ENCODE data around the gene POSTN.
"Not testable (repeated sequence)": the region's sequence is repeated elsewhere in the genome, so short reads cannot be mapped to it uniquely, and the experiment has no call there.

The POSTN gene

DNA sequence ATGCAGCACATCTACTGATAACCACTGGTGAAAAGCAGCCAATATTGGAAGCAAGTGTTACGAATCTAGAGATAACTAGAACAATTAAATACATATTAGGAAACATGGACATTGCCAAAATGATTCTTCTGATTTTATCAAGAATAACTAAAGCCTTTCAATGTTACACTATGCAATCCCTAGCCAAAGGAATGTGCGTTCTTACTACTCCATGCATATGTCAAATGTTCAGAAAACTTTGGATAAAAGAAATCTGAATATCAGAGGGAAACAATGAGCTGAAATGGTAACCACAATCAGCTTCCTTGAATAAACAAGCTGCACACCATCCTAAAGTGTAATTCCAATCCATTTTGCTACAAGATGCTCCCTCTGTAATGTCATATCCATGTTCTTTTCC is 951 bp upstream of the POSTN start:
- FAIRE-seq (no peak), DNase-seq (ENCODE audit: insufficient read length, low spot score) (no peak)

DNA sequence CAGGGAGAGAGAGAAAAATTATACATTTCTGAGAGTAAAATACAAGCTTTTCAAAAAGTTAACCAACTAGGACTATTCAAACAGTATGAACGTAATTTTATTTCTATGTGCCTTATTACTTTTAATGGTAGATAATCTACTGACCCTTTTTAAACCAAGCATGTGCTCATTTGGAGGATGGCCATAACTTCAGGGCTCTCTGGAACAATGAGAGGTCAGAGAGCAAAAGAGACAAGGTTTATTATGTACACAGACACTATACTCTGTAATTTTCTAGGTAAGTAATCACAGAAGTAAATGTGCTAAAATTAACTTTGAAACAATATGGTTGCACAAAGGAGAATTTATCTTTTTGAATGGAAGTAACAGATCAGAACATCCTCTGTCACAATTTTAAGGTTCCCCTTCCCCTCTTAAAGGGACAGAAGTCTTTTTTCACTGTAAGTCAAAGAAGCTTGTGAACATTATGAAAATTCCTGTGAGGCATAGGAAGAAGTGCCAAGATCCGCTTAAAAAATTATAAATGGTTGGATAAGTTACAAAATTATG is 1.0 kb downstream of the POSTN start:
- FAIRE-seq (no peak), DNase-seq (ENCODE audit: insufficient read length, low spot score) (no peak)

DNA sequence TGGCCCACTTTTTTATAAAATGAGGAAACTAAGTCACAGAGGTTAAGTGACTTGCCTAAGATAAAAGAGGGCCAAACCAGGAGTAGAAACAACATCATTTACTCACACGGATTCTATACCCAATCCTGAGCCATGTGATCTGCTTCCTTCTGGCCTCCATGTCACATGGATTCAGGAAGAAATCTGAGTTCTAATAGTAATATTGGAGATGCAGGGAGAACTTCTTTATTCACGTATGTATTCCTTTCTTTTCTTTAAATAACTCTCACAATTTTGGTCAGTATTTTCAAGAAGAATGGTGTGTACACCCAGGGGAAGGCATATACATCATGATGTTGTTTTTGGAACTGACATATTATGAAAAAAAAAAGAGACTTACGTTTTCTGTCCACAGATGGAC is 1.8 kb downstream of the POSTN start:
- DNase-seq (ENCODE audit: insufficient read length, low spot score) (no peak), FAIRE-seq (no peak)

DNA sequence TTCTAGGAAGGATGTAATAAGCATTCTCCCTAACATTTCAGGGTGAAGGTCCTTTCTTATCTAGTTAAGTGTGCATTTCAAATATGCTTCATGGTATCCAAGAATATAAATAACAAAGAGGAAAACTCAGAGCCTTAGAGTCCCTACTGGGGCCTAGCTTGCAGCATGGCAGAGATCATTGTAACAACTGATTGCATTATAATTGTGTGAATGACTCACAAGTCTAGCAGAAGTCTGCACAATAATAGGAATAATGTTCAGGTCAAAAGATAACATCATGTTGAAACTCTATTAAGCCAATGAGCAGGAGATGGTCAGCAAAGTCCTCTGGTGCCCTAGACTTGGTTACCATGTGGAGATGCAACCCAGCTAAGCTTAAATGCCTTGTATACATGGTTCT is 3.4 kb downstream of the POSTN start:
- DNase-seq (ENCODE audit: insufficient read length, low spot score) (no peak), FAIRE-seq (no peak)

DNA sequence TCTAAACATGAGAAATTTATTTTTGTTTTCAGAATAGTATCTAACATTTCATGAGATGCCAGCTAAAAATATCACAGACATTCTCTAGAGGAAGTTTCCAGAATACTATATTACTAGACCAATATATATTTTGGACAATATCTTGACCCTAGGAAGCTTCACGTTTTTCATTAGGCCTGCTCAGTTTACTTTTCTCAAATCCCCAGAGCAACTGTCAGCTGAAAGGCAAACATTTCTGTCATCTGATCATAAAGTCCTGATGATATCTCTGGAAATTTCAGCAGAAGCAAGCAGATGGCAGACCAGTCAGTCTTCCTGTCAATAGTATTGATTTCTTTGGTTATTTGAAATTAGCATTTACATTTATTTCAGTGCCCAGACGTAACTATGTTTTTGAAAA is 4.0 kb downstream of the POSTN start:
- no peak for DNase-seq (ENCODE audit: insufficient read length, low spot score)
- FAIRE-seq: no peak

DNA sequence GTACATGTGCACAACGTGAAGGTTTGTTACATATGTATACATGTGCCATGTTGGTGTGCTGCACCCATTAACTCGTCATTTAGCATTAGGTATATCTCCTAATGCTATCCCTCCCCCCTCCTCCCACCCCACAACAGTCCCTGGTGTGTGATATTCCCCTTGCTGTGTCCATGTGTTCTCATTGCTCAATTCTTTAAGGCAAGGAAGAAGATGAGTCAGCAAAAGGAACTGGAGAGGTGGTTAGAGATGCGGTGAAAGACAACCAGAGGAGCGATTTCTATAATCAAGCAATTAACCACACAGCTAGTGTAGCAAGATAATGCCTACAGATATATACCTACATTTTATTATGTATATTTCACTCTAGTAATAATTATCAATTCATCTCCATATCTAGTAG is 9.2 kb downstream of the POSTN start:
- FAIRE-seq; DNase-seq (ENCODE audit: insufficient read length, low spot score): not testable (repeated sequence)

DNA sequence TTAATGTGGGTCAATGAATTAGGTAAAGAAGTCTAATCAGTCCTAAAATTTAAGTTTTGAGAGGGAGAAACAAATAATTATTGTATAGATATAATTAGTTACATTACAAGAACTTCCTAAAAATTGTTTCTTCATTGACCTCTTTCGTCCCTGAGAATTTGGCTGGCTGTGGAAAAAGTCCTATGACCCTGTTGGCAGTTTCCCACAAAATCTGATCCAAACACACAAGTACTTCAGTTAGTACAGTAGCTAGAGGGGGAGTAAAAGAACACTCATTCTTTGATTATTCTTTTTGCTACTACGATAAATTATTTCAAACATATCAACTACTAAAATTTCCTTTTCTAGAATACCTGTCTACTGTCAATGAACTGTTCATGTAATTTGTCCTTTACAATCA is 11.3 kb downstream of the POSTN start:
- FAIRE-seq (no peak), DNase-seq (ENCODE audit: insufficient read length, low spot score) (no peak)

DNA sequence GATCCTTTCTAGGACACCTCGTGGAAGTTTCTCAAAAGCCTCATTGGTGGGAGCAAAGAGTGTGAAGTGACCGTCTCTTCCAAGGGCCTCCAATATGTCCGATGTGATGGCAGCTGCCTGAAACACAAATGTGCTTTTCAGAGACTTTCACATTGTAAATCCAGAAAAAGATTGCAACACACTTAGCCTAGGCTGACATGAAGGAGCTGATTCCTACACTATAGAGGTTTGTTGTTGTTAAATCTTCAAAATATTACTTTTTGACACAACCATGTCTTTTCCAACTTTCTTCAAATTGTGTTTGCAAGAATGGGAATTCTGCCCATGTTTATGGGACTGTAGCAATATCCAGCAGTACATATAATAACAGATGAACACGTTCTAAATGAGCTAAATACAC is 12.4 kb downstream of the POSTN start:
- FAIRE-seq: no peak
- no peak for DNase-seq (ENCODE audit: insufficient read length, low spot score)

DNA sequence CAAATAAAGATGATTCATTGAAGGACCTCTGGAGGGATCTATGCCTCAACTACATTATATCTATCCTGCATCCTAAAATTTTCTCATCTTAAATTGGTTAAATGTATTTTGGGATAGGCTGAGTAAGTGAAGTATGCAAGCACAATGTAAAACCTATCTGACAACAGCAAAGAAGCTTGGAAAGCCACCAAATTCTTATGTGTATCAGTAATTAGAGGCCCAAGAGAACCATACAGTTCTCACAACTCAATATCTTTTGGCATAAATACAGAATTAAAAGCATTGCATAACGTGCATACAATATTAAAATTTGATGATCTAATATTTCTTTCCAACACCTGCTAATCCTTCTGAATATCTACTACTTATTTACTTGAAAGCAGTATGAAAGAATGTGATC is 13.0 kb downstream of the POSTN start:
- FAIRE-seq (no peak), DNase-seq (ENCODE audit: insufficient read length, low spot score) (no peak)

DNA sequence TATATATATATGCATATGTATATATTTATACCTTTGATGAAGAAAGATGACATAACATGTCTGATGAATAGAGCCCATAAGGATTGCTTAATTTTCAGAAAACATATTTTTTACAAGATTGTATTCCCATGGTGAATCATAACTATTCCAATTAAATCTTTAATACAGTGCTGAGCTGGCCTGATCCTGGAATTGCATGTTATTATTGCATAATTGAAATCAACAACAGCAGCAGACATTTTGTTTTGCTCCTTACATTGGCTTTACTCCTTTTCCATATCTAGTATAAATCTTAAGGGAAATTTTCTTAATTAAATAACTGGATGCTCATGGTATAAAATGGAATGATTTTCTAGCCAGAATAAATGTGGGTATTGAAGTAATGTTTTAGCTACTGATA is 22.0 kb downstream of the POSTN start:
- no peak for FAIRE-seq

DNA sequence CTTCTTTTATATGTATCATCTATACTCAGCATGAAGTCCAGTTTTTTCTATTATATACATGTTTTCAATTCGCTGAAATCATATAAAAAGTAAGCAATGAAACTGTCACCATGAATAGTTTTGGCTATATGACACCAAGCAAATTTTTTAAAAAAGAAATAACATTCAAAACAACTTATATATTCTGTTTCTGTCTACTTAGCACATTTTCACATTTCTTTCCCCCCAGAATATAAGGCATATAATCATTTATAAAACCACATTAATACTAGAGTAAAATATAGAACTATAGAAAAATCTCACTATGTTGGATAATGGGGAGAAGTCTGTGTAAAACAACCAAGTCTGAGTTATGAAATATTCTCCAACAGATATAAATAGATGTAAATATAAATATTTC is 33.1 kb downstream of the POSTN start:
- FAIRE-seq (no peak), DNase-seq (ENCODE audit: insufficient read length, low spot score) (no peak)

More for the DNA sequence above, 22.0 kb downstream of the POSTN start:
- no peak for DNase-seq (ENCODE audit: insufficient read length, low spot score)

DNA sequence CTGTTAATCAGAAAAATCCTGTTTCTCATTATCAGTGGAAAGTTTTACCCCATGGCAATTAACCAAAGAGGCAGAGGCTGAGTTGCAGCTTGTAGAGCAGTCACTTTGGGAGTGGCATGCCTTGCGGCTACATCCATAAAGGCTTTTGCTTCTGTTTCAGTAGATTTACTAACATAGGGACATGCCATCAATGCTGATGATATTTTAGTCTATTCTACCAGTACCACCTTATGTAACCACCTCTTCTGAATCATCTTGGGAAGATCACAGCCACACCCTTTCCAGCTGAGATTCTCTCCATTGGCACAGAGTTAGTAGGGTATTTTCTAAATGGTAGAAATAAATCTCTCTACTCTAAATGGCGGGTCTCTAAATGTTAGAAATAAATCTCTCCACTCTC is 37.5 kb downstream of the POSTN start:
- FAIRE-seq (no peak), DNase-seq (ENCODE audit: insufficient read length, low spot score) (no peak)

DNA sequence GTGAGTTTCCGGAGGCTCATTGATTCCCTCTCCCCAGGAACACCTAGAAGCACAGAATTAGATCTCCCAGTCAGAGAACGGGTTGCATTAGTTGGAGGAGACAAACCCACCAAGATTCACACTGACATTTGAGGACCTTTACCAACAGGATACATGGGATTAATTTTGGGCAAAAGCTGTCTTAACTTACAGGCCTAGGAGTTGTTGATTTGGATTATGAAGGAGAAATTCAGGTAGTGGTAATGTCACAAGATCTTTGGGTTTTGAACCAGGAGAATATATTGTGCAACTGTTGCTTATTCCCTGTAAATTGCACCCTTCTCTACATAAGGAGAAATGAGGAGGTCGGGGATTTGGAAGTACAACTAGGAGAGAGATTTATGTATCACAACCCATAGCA is 38.0 kb downstream of the POSTN start:
- no peak for FAIRE-seq
- no peak for DNase-seq (ENCODE audit: insufficient read length, low spot score)

DNA sequence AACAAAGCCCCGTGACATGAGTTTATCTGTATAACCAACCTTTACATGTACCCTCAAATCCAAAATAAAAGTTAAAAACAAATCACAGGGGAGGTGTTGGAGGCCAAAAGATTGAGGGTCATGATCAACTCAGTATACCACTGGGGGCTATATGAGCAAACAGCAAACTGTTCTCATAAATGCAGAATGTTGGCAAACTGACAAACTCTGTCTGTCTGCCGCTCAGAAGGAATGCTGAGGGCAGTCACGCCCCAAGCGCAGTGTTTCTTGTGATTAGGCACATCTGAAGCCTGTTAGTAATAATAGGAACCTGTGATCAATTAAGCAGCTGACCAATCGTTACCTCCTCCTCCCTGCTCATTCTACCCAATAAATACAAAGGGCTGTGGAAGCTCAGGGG is 39.8 kb downstream of the POSTN start:
- not testable (repeated sequence) for DNase-seq (ENCODE audit: insufficient read length, low spot score); FAIRE-seq

DNA sequence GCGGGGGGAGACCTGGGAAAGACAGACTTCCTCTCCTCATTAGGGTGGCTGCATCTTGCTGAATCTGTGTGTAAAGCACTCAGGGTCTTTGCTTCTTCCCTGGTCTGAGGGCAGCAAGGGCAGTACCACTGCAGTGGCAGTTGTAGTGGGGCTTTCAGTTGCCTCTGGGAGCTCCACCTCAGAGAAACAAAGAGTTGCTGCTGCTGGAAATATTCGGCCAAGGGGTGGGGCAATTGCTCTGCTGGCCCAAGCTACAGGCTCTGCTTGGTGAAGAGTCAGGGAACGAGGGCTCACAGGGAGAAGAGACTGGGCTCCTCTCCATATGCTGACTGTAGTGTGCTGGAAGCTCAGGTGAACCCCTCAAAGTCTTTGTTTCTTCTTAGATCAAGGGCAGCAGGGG is 52.5 kb downstream of the POSTN start:
- no peak for FAIRE-seq
- DNase-seq (ENCODE audit: insufficient read length, low spot score): no peak

DNA sequence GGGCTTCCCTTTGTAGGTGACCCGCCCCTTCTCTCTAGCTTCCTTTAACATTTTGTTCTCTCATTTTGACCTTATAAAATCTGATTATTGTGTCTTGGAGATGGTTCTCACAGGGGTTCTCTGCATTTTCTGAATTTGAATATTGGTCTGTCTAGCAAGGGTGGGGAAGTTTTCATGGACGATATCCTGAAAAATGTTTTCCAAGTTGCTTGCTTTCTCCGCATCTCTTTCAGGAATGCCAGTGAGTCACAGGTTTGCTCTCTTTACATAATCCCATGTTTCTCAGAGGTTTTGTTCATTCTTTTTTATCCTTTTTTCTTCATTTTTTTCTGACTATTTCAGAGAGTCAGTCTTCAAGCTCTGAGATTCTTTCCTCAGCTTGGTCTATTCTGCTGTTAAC is 53.6 kb downstream of the POSTN start:
- DNase-seq (ENCODE audit: insufficient read length, low spot score): no peak
- no peak for FAIRE-seq

DNA sequence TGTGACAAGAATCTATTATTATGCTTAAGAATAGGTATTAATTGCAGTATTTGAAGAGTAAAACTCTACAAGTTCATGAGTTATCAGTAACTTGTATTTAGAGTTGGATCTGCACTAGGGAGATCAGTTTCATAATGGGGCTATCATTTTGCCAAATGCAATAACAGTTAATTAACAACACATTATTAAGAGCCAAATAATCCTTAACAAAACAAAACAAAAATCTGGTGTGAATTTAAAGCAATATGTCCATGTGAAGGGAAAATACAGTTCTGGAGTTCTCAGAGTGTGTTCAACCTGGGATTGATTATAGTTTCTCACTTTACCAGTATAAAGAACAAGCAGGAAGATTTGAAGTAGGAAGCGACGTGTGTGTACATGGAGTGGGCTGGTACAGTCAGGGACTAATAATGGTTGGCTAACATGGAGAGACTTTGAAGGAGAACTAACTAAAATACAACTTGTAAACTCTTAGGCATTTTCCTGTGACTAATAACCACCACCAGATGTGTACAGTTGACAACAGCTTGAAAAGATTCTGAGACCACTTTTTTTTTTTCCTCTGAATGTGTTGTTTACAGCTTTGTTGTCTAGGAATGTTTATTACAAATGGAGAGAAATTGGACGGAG is 58.5 kb downstream of the POSTN start:
- FAIRE-seq (no peak), DNase-seq (ENCODE audit: insufficient read length, low spot score) (no peak)

DNA sequence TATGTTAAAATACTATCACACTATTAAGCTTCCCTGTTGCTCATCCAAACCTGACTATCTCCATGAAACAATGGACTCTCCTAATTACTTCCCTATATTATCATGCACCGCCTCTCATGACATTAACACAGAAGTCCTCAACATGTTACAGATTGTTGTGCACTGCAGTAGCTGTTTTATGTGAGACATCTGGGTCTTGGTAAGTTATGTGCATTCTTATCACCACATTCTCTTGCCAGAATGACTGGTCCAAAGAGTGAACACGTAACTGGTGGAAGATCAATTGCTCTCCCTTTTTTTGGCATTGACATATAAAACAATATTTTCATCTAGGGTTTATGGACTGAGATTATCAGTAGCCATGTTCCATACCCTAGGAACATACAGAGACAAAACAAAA is 59.4 kb downstream of the POSTN start:
- FAIRE-seq (no peak), DNase-seq (ENCODE audit: insufficient read length, low spot score) (no peak)

DNA sequence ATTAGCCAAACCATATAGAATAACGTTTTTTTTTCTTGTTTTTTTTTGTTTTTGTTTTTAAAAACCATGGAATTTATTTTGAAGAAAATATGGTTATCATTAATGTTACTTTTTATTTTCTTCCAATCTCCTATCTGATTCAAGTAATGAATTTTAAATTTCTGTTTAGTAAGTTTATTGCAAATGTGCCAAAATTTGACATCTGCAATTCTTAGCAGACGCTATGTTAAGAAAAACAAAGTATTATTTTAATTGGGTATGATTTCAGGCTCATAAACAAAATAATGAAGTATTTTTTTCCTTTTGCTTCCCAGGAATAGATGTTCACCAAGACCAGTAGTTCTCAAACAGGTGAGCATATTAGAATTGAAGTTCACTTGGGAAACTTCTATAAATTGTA is 63.1 kb downstream of the POSTN start:
- DNase-seq (ENCODE audit: insufficient read length, low spot score): no peak
- FAIRE-seq: no peak

DNA sequence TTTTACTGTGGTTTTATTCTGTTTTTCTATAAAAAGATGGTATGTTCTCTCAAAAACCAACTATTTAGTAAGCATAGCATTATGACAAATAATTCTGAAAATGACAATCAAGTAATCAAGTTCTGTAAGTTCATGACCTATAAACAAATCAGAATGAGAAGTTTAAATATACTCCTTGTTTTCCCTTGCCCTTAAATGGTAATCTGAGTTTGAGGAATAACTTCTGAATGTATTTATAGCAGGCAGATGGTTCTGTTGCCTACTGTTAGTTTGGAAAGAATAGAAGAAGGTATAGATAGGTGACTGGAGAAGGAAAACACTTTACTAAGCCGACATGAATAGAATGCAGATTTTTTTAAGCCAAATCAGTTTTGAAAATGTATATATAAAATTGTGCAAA is 63.9 kb downstream of the POSTN start:
- DNase-seq (ENCODE audit: insufficient read length, low spot score) (no peak), FAIRE-seq (no peak)

DNA sequence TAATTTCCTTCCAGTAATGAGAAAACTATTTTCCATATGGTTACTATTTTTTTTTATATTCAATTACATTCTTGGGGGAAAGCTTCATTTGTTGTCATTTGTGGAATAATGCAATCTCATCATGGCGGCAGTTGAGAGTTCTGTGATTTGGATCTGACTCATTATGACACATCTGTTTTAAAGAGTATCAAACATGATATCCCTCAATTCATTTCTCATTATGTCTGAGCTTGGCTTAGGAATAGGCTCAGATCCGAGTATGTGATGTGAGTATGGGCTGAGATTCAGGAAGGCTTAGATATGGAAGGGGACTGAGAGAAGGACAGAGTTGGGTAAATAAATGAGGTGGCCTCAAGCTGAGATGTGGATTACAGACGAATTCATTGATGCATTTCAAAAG is 64.4 kb downstream of the POSTN start:
- FAIRE-seq: no peak
- DNase-seq (ENCODE audit: insufficient read length, low spot score): no peak

DNA sequence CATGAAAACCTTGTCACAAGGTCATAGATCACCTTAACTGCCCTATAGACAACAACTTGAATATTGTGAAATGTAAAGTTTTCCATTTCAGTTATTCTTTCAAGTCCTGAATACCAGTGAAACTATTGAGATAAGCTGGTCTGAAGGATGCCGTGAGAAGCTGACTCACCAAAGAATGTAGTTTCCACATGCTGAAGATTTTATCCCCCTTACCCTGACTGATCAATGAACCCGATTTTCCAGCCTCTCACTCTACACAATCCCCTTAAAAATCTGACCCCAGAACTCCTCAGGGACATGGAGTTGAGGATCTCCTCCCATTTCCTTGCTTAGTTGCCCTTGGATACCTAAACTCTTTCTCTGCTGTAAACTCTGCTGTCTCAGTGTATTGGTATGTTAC is 67.5 kb downstream of the POSTN start:
- FAIRE-seq (no peak), DNase-seq (ENCODE audit: insufficient read length, low spot score) (no peak)

DNA sequence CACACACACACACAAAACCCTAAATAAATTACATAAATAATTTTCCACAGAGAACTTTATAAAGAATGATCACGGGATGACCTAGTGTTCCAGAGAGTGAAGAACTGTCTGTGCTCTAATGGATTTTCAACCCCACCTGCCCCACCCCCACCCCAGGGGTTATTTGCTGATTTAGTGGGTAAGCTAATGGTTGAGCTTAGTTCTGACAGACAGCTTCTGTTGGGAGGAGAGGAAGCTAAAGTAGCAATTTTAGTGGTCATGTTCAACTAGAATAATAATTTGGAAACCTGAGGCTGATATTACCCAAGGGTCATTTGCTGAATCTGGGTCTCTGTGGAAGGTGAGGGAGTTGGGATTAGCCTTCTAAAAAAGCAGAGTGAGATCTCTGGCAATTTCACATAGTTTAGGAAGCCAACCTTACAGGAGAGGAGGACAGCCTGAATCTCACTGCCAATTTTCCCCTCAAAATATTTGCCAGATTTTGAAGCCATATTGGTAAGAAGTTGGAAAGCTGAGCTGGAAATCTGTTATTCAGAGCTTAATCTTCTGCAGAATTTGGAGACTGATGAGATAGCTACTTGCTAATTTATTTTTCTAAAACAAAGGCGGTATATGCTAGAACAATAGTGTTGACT is 68.7 kb downstream of the POSTN start:
- DNase-seq (ENCODE audit: insufficient read length, low spot score) (no peak), FAIRE-seq (no peak)

All from GM19239 (cell line).